ENCODE measurements around the gene C3orf20.
"Not testable (repeated sequence)": the region's sequence is repeated elsewhere in the genome, so short reads cannot be mapped to it uniquely, and the experiment has no call there.

Gene C3orf20

DNA sequence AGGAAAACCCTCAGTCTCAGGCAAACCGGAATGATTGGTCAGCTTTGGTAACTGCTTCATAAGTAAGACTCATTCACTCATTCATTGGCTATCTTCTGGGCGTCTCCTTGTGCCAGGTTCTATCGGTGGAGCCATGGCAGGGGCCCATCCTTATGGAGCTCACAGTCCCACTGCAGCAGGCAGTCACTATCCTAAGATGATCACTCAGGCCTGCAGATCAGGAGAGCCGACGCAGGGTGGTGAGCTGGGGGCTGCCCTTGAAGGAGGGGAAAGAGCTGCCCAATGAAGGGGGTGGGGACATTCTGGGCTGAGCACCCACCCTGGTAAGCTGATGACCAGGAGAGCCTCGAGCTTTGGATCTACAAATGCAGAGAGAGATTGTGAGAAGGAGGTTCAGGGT, 123.3 kb downstream of the C3orf20 start:
- no peak for DNase-seq (ENCODE audit: low spot score)

DNA sequence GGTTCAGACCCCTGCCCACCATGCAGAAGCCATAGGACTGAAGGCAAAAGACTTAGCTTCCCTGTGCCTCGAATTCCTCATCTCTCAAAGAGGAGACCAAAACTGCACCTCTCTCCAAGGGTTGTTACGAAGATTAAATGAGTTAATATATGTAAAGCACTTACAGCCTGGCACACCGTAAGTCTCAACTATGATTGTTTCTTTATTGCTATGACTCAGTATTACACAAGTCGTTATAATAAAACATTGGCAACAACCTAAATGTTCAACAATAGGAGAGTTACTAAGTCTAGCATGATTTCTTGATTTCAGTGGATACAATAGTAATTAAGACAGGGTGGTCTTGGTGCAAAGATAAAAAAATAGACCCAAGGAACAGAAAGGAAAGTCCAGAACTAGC, 124.2 kb downstream of the C3orf20 start:
- no peak for DNase-seq (ENCODE audit: low spot score)

DNA sequence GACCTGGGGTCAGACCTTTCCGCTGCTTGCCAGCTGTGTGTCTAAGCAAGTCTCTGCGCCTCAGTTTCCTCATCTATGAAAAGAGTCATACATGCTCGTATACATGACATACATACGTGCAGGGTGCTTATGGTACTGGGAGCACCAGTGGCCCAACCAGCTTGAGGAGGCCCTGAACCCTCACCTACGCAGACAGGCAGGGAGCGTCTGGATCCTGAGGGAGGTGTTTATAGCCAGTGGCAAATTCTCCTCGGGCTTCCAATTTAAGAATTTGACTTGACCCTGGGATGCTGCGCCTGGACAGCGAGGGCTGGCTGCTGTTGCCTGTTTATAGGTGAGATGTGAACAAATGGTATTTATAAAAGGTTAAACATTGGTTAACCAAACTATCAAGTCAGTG, 126.1 kb downstream of the C3orf20 start:
- no peak for DNase-seq (ENCODE audit: low spot score)

DNA sequence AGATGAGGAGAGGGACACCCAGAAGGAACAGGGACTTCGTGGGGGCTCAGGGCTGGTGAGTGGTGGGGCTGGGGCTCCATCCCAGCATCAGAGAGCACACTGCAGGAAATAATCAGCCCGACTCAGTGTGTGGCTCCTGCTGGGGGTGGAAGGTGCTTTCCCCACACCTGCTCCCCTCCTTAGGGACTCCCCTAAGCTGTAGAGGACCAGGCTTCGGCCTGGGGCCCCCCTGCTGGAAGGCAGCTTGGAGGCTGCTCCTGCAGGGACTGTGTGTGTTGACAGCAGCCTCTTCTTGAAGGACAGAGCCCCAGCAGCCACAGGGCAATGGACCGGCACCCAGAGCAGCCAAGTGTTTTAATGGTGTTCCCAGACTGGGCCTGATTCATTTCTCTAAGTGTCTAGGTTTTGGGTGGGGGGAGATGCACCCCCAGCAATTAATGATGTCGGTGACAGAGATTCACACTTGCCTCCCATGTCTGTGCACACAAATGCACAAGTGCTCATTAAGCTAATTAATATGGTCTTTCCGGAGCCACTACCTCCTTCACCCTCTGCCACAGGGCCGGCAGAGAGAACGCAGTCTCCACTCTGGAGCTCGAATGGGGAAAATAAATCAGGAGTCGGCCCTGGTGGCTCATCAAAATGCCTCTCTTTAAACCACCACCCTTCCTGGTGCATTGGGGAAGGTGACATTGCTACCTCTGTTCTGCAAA, 126.9 kb downstream of the C3orf20 start:
- DNase-seq (ENCODE audit: low spot score): no peak

DNA sequence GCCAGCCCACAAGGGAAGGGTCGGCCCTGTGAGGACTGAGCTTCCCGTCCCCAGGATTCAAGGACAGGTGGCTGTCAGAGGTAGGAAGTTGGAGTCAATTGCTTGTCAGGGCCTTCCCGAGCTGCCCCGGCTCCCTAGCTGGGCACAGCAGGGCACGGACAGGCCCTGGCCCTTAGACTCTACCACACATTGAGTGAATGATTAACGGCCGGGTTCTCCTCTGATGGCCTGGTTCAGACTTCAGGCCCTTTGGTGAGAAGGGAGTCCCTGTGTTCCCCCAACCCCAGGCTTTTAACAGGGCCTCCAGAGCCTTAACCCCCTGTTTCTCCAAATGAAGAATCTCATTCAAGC, 127.4 kb downstream of the C3orf20 start:
- no peak for DNase-seq (ENCODE audit: low spot score)

DNA sequence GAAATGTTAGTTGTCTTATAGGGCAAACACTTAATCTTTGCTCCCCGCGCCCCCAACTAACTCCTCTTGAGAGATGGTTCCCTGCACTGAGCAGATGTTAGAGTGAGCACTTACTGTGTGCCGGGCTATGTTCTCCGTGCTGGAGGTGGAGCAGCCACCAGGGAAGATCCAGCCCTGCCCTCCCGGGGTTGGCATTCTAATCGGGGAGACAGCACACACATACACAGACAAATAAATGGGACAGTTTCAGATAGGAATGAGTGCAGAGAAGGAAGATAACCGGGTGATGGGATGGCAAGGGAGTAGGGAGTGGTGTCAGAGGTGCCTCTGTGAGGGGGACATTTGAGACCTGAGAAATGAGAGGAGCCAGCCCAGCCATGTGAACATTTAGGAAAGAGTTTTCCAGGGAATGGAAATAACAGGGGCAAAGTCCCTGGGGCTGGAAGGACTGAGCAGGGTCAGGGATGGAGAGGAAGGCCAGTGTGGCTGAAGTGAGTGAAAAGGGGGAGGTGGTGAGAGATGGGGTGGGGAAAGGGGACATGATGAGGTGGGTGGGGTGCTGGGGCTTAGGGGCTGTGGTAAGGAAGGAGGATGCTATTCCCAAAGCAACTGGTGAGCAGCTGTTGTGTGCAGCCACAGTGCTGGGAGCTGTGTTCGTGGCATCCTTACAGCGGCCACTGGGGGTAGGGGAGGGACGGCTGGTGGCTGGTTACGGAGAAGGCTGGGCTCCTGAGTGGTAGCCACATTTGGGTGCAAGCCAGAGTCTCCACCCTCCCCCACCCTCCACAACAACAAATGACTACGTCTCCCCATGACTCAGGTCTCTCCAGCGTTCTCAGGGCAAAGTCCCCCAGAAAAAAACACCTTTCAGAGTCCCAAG, 128.4 kb downstream of the C3orf20 start:
- DNase-seq (ENCODE audit: low spot score): no peak

DNA sequence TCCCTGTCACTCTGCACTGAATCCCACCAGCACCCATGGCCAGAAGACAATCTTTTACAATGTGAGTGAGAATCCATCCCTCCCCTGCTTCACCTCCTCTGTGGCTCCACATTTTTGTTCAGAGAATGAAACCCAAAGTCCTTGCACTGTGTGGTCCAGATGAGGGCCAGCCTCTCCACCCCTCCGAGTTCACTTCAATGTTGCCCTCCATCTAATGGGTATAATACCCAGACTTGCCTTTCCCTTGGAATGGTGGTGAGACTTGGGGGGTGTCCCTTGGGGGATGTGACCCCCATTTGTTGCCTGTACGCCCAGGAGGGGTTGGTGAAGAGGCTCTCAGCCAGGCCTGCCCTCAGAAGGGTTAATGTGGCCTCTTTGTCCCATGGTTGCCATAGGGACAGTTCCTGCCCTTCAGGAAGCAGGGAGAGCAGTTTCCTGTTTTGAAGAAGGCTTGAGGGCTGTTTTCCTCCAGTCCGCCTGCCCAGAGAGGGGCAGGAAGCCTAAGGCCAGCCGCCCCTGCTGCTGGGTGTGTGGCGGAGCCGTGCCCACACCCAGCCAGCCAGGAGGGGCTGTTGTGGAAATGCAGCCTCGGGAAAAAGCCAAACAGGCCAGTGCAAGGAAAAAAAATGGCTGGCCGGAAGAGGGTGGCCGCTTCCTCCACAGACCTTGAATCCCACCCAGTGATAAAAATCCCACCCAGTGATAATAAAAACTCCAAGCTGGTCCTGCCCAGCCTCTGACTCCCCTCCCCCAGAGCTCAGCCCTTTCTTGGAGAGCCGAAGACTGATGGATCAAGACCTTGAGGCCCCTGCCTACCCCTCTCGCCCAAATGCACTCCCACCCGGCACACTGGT, 129.3 kb downstream of the C3orf20 start:
- DNase-seq (ENCODE audit: low spot score): no peak

DNA sequence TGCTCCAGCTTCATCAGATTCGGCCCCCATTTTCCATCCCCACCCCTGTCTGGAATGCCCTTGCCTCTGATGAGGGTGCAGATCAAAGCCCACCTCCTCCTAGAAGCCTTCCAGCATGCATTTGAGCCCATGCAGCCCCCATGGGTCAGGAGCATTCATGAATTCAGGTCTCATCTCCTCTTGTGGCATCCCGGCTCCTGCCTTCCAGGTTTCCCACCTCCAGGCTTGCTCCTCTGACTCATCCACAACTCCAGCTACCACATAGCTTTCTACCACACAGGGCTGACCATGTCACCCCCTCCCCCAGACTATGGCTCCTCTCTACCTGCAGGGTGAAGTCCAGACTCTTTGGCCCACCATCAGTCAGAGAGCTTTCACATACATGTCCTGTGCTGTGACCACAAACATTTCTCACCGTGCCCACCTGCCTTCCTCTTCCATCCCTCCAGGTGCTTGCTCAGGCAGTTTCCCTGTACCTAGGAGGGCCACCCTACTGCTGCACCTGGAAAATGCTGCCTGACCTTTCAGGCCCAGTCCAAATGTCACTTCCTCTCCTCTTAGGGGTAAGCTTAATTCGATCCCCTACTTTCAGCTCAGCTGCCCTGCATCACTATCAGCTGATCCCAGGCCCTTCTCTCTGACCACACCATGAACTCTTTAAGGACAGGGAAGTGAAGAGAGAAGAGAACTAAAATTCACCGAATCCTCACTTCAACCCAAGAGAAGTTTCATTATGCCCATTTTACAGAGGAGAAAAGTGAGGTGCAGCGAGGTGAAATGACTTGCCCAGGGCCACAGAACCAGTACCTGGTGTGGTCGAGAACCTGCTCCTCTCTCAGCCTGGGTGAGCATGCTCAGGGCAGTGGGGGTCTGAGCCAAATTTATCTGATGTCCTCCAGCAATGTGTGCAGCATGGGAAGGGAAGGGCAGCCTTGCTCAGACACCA, 130.2 kb downstream of the C3orf20 start:
- DNase-seq (ENCODE audit: low spot score): no peak

DNA sequence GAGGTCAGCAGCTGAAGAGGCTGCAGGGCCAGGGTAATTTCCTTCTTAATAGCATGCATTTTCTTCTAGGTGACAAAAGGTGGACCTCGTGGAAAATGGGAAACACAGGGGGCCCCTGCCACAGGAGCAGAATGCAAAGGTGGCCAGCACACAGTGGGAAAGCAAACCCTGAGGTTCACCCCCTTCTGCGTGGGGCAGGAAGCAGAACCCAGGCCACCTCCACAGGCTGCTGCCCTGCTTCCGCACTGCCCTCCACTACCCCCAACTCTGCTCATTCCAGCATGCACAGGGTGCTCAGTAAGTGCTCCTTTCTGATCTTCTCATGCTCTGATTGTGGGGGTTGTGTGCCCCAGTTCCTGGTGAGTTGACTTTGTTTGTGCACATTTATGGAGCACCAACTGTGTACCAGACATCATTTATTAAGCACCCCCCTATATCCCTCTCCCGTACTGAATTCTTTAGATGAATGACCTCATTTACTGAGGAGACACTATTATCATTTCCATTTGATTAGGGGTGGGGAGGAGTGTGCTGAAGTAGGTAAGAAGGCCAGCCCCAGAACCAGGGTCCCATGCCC, 131.1 kb downstream of the C3orf20 start:
- DNase-seq (ENCODE audit: low spot score): no peak

DNA sequence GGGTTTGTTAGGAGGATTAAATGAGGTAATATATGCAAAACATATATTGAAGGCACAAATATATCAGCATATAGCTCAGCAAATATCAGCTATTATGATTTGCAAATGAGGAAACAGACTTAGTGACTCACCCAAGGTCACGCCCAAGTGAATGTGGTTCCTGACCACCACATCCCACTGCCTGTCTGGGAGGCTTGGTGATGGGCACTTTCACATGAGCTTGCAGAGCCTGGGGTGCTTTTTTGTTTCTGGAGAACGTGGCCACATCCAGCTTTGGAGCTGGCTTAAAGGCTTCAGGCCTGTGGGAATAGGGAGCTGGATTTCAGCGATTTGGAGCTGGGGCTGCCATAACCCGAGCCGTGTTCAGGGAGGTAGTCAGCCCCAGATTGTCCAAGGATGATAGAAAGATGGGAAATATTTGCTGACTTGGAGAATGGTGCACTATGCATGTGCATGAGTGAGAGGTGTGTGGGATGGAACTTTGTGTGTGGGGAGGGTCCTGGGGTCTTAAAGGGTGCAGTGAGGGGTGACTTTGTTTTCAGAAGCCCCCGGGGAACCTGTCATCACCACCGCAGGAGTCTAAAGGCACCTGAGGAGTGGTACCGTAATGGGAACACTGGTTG, 131.8 kb downstream of the C3orf20 start:
- peak; percentile 4 for DNase-seq (ENCODE audit: low spot score)

DNA sequence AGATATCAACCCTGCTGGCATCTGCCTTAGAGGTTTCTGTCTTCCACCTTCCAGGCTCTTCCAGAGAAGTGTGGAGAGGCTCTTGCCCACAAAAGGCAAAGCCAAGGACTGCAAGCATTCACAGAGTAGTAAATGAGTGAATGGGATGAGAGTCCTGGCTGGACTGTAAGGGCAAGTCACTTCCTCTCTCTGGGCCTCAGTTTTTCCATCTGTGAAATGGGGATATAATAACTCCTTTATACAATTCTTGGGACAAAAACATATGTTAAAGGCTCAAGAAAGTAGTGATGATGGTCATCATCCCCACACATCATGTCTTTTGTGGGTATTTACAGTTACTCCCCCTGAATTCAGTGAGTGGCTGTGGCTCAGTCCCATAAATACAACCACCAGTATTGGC, 133.1 kb downstream of the C3orf20 start:
- DNase-seq (ENCODE audit: low spot score): no peak

DNA sequence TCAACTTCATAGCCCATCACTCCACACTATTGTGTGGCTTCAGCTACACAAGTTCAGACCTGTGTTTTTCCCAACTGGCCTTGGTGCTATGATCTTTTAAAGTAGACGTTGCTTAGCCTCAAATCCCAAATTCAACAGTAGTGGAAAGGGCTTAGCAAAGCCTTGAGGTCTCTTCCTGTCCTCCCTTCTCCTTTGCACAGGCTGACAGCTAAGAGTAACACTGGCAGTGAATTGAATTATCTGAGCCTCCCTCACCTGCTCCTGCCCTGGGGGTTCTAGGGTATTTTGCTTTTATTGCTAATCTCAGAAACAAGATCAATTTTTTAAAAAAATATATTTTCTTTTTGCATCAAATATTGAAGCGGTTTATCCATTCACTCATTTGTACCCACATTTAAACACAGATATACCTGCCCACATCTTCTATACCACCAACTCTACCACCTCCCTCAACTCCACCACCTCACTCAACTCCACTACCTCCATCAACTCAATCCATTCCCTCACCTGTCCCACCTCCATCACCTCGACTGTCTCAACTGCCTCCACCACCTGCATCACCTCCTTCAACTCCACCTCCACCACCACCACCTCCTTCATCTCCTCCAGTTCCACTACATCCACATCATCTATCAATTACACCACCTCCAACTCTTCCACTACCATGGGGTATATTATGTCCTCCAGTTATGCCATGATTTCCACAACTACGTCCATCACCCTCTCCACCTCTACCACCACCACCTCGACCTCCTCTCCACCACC, 133.7 kb downstream of the C3orf20 start:
- DNase-seq (ENCODE audit: low spot score): no peak

DNA sequence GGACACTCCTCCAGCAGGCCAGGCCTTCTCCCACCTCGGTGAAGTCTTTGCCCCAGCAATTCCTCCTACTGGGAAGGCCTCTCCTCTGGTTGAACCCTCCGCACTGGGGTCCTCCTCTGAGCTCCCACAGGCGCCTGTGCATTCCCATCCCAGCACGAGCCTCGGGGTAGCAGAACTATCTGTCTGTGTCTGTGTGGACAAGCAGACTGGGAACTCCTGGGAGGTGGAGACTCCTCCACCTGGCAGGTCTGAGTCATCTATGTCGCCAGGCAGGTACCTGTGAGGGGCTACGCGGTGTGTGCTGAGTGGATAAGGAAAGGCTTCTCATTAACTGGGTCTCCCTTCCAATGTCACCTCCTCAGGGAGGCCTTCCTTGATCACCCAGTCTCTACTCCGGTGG, 134.7 kb downstream of the C3orf20 start:
- not testable (repeated sequence) for DNase-seq (ENCODE audit: low spot score)

DNA sequence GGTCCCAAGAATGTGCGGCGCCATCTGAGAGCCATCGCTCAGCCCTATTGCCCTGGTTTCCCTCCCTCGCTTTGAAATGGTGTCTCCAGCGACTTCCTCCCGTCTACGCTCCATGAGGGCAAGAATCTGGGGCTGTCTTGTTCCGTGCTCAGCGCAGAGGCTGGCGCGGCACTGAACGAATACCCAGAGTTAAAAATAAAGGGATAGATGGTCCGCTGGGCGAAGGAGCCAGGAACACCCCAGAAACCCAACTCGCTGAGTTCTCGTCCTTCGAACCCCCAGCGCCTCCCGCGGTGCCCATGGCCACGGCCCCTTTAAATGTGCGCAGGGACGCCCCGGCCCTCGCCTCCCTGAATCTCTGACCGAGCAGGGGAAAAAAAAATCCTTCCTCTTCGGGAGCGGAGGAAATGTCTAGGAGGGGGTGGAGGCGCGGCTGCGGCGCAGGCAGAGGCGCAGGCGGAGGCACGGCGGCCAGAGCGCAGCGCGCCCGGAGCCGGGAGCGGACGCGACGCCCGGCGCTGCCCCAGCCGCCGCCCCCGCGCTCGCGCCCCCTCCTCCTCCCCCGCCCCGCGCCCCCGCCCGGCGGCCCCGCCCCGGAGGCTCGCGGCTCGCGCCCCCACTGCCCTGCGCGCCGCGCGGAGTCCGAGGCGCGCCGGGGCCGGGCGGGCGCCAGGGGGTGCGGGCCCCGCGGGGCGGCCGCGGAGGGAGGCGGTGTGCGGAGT, 135.3 kb downstream of the C3orf20 start:
- DNase-seq (ENCODE audit: low spot score): no peak

DNA sequence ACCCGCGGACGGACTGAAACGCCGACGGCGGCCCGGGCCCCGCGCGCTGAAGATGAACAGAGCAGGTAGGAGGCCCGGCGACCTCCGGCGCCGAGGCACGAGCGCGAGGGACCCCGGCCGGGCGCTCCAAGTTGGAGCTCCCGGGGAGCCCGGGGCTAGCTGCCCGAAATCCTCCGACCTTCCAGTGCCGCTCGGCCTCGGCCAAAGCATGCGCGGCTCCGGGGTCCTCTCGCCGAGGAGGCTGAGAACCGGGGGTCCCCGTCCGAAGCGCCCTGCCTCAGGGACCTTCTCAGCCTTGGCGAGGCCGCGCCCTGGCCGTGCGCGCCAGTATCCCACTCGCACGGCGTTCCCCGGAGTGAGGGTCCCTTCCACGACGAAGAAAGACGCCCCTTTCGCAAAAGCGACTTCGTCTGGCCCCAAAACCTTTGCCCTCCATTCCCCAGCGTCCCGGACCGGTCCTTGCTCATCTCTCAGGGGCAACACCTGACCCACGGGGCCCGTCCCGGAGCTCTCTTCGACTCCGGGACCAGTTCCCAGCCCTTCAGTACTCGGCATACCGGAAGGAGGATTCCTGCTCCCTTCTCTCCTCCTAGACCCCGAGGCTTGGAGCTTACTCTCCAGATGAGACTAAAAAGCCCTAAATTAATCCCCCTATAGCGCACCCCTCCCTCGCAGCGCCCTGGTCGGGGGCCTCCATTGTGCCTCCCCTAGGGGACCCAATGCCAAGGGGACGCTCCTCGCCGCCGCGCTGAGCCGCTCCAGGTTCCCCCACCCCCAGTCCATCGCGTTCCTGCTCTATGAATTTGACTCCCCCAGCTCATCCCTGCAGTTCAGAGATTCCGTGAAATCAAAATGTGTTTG, 136.1 kb downstream of the C3orf20 start:
- no peak for DNase-seq (ENCODE audit: low spot score)

DNA sequence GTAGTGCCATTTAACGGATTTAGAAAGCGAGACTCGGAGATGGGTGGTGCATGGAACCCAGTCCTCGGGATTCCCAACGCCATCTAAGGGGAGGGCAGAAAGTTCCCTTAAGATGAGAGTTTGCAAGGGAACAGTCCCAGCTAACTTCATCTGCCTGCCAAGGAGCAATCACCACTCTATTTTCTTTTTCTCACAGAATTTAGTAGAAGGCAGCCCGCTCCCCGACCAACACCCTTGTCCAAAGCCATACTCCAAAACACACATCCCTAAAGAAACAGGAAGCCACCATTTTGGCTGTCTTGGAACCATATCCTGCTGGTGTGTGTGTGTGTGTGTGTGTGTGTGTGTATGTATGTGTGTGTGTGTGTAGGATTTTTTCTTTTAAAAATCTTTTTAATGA, 136.7 kb downstream of the C3orf20 start:
- no peak for DNase-seq (ENCODE audit: low spot score)

DNA sequence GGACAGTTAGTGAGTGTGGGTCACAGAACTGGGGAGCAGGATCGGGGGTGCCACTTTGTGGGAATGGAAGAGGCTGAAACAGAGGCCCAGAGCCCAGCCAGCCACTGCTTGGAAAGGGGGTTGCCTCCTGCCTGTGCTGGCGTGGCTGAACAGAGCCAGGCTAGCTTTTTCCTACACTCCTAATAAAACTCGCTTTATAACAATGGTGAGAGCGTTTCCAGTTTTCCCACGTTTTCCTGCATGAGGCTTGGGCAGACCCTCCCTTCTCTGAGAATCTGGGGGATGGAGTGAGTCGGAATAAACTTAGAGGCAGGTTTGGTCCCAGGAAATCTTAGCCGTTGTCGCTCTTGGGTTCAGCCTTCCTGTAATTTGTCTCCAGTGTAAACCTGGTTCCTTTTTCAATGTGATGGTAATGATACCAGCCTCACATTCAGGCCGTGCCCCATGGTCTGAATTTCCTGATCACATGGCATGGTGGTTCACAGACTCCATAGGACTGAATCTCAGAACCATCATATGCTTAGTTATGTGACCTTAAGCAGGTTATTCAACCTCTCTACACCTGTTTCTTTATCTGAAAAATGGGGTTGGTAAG, 137.4 kb downstream of the C3orf20 start:
- no peak for DNase-seq (ENCODE audit: low spot score)

DNA sequence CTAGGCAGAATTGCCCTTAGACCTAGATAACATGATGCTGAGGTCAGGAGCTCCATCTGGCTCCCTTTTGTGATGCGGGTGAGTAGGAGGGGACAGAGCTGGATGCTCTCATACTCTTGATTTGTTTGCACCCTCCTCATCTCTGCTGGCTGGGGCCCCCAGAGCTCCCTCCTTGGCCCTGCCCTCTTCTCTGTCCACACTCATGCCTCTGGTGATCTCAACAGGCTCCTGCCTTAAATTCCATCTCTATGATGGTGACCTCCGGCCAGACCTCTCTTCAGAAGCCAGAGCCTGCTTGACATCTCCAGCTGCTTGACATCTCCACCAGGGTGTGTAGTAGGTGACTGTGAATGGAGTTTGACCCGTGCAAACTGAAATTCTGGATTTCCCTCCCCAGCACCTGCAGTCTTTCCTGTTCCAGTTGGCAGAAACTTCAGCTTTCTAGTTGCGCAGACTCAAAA, 139.5 kb downstream of the C3orf20 start:
- no peak for DNase-seq (ENCODE audit: low spot score)
